ENCODE data around the gene MAN2B2. TPM values are rescaled to one million over a fixed set of nuclear protein-coding genes. Genes with fewer than 3 reads are reported as not detected.

The MAN2B2 gene
- total and polyA plus RNA-seq, 2 of the 8 experiments (the other 6 are each of a cell fraction or from before 2014, with no cell fraction given) = 3.3 to 4.0 TPM

DNA sequence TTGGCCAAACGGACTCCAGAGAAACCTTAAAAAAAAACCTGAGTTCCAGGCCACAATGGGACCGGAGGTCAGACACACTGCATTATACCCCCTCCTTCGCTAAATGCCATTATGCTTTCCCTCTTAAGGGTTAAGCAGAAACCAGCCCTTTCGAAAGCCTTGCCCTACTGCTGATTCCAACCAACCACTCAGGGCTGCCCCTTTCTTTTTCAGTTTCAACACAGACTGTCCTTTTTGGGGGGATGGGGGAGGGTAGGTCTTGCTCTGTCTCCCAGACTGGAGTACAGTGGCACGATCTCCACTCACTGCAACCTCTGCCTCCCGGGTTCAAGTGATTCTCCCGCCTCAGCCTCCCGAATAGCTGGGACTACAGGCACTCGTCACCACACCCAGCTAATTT, 49.5 kb upstream of the MAN2B2 start (continued):
- no peak for TF ChIP-seq CHD7 (IDR thresholded peaks at IDR 0.05; ENCODE audit: insufficient replicate concordance, low read length)
- TF ChIP-seq ZNF274 (IDR thresholded peaks at IDR 0.05; ENCODE audit: borderline replicate concordance, extremely low read depth, low read length) = no peak
- TF ChIP-seq JUN (IDR thresholded peaks at IDR 0.05; ENCODE audit: low read depth, low read length) = no peak
- no peak for TF ChIP-seq TEAD4 (IDR thresholded peaks at IDR 0.05; ENCODE audit: low read depth, low read length)
- no peak for TF ChIP-seq CEBPB (IDR thresholded peaks at IDR 0.05; ENCODE audit: low read depth, low read length)
- no peak for TF ChIP-seq KDM4A (IDR thresholded peaks at IDR 0.05; ENCODE audit: low read depth, low read length, severe bottlenecking)
- TF ChIP-seq SRF (IDR thresholded peaks at IDR 0.05; ENCODE audit: low read depth, low read length) = no peak
- TF ChIP-seq GABPA (IDR thresholded peaks at IDR 0.05; ENCODE audit: borderline replicate concordance, insufficient read depth, low read length) = no peak
- TF ChIP-seq, protein P1, sequence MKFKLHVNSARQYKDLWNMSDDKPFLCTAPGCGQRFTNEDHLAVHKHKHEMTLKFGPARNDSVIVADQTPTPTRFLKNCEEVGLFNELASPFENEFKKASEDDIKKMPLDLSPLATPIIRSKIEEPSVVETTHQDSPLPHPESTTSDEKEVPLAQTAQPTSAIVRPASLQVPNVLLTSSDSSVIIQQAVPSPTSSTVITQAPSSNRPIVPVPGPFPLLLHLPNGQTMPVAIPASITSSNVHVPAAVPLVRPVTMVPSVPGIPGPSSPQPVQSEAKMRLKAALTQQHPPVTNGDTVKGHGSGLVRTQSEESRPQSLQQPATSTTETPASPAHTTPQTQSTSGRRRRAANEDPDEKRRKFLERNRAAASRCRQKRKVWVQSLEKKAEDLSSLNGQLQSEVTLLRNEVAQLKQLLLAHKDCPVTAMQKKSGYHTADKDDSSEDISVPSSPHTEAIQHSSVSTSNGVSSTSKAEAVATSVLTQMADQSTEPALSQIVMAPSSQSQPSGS (IDR thresholded peaks at IDR 0.05; ENCODE audit: low read length) = no peak
- no peak for TF ChIP-seq RBBP5 (IDR thresholded peaks at IDR 0.05; ENCODE audit: borderline replicate concordance, low read depth, low read length)
- no peak for TF ChIP-seq CHD2 (IDR thresholded peaks at IDR 0.05; ENCODE audit: low read length)

All from H1 (cell line).